Small intestine (tissue), 7 donors: ENCODE measurements around the gene CYB5B. TPM values are rescaled to one million over a fixed set of nuclear protein-coding genes. Genes with fewer than 3 reads are reported as not detected.
A peak's percentile ranks its signal among the peaks of the same experiment; 100 is the strongest.

Experiments
- DNase-seq, 2 donors: peaks; one replicate each; pipeline versions ENCODE4 v3.0.0 to v3.0.0-alpha.2; 2013
- FAIRE-seq: peaks from 2 replicates; lab custom pipeline; 2012; peaks lifted over from hg19 to GRCh38; lab: Jason Lieb, UNC
- H3K27ac ChIP-seq, 3 donors: one replicate each; pipeline ENCODE4 v1.5.1; 2013; ENCODE audit warnings: low read length in 2 of 3, mild to moderate bottlenecking in 2 of 3, control low read depth in 1 of 3, inconsistent platforms in 1 of 3, low read depth in 1 of 3, moderate library complexity in 1 of 3
- H3K27me3 ChIP-seq, 3 donors: one replicate each; pipeline ENCODE4 v1.6.1; 2013; ENCODE audit warnings: low read length in 3 of 3, inconsistent platforms in 1 of 3; ENCODE audit not compliant: control insufficient read depth in 3 of 3, insufficient read depth in 3 of 3
- H3K36me3 ChIP-seq, 3 donors: one replicate each; pipeline ENCODE4 v1.6.1; 2013; ENCODE audit warnings: low read length in 3 of 3, inconsistent platforms in 1 of 3, low read depth in 1 of 3, mild to moderate bottlenecking in 1 of 3, moderate library complexity in 1 of 3; ENCODE audit not compliant: control insufficient read depth in 3 of 3, insufficient read depth in 2 of 3
- H3K4me1 ChIP-seq, 3 donors: one replicate each; pipeline ENCODE4 v1.6.1; 2013; ENCODE audit warnings: low read length in 2 of 3, inconsistent platforms in 1 of 3, low read depth in 1 of 3, mild to moderate bottlenecking in 1 of 3, moderate library complexity in 1 of 3; ENCODE audit not compliant: control insufficient read depth in 3 of 3, insufficient read depth in 2 of 3
- H3K4me3 ChIP-seq, 3 donors: one replicate each; pipeline ENCODE4 v1.5.1; 2013; ENCODE audit warnings: low read length in 3 of 3, control low read depth in 1 of 3, inconsistent platforms in 1 of 3, low read depth in 1 of 3, mild to moderate bottlenecking in 1 of 3, moderate library complexity in 1 of 3
- H3K9me3 ChIP-seq, 2 donors: one replicate each; pipeline ENCODE4 v1.6.1; 2013; ENCODE audit warnings: low read depth in 1 of 2, low read length in 1 of 2; ENCODE audit not compliant: control insufficient read depth in 2 of 2, insufficient read depth in 1 of 2
- WGBS, 3 donors: extraction: QIAGEN DNeasy Blood & Tissue Kit; methylation state at CpG; one replicate each; pipeline ENCODE4 v1.1.7; 2013; 5-methylcytosine and 5-hydroxymethylcytosine counted together
- polyA plus RNA-seq, 4 donors: library from polyadenylated mRNA; stranded (reverse) in 3 of 4; unstranded in 1 of 4; fragments of 200-250 nt in 3 of 4; fragments of 120-200 nt in 1 of 4; gene quantifications; one replicate each; pipeline versions ENCODE4 v1.2.1 to v1.2.3, GENCODE V29; 2013
- donor health status: healthy with polysubstance abuse.
- donor health status: control.
- donor health status: control.
- donor health status: Bipolar disorder and iron deficiency.
- donor health status: healthy.

Gene CYB5B
- polyA plus RNA-seq, 4 donors, result 85.4 to 102 (median 93.9) TPM

DNA sequence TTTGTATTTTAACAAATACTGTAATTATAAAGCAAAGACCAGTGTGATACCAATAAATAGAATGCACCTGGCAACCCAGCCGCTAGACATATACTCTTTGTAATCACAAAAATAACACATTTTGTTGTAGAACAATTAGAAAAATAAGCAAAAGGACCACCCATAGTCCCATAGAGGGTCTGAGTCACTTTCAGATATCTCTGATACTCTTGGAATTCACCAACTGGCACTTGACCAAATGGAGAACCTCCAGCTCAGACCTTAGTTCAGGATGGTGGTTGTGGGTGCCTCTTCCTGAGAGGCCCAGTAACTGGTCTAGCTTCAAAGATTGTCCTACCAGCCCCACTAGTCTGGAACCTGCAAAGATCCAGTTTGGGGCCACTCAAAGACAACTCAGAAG lies 37.8 kb upstream of the CYB5B start:
- H3K36me3 ChIP-seq, result peaks cover 4 to 8% (median 7%) of the 10 kb centered on the region in 3 donors
- peaks cover 0 to 8% (median 7%) of the 10 kb centered on the region in 3 donors for H3K4me1 ChIP-seq
- FAIRE-seq (no peak), DNase-seq (no peak)
- H3K4me3 ChIP-seq, result no peak overlapping the region
- H3K9me3 ChIP-seq, result no peaks in the 10 kb centered on the region
- 77 to 97% (median 86%) methylated on average over 1 of the region's 1 CpG for WGBS, 3 donors
- H3K27me3 ChIP-seq, result no peaks in the 10 kb centered on the region
- no peak overlapping the region for H3K27ac ChIP-seq

DNA sequence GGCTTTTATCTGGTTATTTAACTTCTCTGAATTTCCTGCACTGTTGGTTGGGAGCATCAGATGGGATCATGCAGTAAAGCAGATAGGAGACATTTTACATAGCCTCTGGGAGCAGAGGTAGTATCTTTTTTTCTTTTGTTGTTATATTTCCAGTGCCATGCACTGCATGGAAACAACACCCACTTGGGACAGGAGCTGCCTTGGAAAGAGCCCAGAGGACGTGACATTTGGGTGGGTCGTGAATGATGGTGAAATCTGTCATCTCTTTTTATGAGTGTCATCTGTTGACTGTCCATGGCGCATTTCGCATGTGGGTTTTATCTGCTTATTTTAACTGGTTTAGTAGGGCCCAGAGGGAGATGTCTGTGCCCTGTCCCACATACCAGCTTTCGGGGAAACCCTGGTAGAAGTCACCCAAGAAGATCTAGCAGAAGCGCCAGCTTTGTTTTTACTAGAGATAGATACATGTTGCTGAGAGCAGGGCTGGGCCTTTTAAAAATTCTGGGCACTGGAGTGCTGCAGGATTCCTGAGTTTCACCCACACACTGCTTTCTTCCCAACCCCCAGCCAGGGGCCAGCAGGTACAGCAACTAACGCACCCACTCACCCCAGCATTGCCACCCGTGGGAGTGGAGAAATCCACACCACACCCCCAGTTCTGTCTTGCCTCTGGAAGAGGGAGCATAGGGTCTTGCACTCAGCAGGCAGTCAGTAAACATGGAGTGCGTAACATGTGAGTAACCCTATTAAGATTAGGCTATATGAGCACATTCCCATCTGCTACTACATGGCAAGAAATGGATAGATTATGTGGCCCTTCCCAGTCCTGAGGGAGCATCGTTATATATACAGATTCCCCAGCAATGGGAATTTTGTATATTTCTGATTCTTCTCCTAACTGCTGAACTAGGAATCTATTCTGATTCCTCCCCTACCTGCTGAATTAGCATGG lies 30.2 kb upstream of the CYB5B start:
- Histone ChIP-seq H3K4me3 (no peak overlapping the region), H3K9me3 (no peaks in the 10 kb centered on the region), H3K36me3 (no peaks in the 10 kb centered on the region), H3K27me3 (no peaks in the 10 kb centered on the region), H3K27ac (no peak overlapping the region), H3K4me1 (peaks cover 2 to 20% (median 4%) of the 10 kb centered on the region in 3 donors)
- FAIRE-seq, result no peak
- DNase-seq, result no peak
- 81 to 85% (median 84%) methylated on average over 10 of the region's 10 CpGs for WGBS, 3 donors

DNA sequence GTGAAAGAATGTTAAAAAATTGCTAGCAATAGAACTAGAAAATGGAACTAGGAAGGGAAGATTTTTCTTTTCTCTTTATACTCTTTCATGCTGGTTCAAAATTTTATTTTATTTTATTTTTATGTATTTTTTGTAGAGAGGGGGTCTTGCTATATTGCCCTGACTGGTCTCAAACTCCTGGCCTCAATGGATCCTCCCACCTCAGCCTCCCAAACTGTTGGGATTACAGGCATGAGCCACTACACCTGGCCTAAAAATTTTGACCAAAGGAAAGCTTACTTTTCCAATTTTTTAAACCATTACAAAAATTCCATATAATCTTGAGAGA lies 28.6 kb upstream of the CYB5B start:
- Histone ChIP-seq H3K4me1 (peaks cover 2 to 20% (median 4%) of the 10 kb centered on the region in 3 donors), H3K27me3 (no peaks in the 10 kb centered on the region), H3K9me3 (no peaks in the 10 kb centered on the region), H3K27ac (peak overlapping the region in 2 of 3 donors; percentile 75 to 84), H3K4me3 (no peak overlapping the region), H3K36me3 (no peaks in the 10 kb centered on the region)
- FAIRE-seq, result no peak
- no peak for DNase-seq

DNA sequence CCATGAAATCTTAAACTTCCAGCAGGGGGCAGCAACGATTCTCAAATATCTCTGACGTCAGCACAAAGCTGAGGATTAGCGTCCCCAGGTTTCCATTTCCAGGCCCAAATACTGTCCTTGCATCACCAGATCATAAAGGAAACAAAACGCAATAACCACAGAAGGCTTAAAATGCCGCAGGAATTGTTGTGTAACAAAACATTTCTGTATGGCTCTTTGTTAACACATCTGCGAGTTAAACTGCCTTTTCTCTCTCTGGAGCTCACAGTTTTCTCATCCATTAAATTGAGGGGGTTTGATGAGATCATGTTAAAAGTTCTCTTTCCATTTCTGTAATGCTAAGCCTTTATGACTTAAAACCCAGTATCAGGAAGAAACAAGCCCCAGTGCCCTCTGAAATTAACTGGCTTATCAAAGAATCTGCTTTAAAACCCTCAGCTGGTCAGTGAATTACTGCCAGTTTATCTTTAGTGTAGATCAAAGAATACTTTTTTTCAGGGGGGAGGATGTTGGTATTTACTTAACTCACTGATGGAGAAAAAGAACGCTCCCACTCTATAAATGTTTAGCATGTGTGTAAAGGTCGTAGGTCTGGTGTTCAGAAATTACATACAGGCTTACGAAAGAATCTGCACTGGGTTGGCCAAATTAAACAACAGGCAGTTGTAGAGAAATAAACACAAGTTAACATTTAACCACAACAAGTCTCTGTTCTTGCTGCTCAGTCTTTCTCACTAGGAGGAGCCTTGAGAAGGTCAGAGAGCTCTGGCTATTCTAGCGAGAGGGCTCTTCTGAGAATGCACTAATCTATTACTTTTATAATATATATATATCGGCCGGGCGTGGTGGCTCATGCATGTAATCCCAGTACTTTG lies 28.0 kb upstream of the CYB5B start:
- no peaks in the 10 kb centered on the region for H3K9me3 ChIP-seq
- FAIRE-seq, result peak; percentile 30
- H3K4me3 ChIP-seq, result no peak overlapping the region

DNA sequence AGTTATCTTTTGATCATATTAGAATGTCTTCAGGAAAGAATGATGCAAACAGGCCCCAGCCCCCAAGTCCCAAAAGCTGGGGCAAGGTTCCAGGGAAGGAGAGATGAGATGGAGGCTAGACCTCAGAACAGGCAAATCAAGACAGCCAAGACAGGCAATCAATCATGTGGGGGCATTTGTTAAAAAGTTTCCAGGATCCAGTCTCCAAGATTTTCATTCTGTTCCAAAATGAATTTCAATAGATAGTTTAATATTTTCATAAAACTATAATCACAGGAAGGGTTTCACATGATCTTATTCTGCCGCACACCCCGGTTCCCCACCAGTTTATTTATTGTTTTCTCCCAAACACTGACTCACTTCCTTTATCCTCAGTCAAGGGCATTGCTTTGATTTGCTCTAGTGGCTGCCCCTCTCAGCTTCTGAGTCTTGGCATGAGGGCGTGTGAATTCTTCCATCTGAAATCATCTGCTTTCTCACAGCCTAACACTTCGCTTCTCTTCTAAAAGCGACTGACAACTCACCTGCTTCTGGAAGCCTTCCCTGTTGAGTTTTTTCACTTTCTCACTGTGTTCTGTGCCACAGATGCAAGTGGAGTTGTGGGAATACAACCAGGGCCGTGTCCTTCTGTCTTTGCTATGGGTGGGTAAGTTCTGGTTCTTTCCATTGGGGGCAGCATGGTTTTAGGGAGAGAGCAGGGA lies 26.4 kb upstream of the CYB5B start:
- Histone ChIP-seq H3K36me3 (no peaks in the 10 kb centered on the region), H3K4me3 (no peak overlapping the region), H3K27me3 (no peaks in the 10 kb centered on the region), H3K9me3 (no peaks in the 10 kb centered on the region), H3K4me1 (peaks cover 2 to 20% (median 4%) of the 10 kb centered on the region in 3 donors), H3K27ac (peak overlapping the region; percentile 3 to 75 (median 75))
- FAIRE-seq (no peak), DNase-seq (peak; percentile 58 to 67)
- 13 to 32% (median 27%) methylated on average over 6 of the region's 6 CpGs for WGBS, 3 donors

More for the DNA sequence above, 28.0 kb upstream of the CYB5B start:
- Histone ChIP-seq H3K27ac (peak overlapping the region; percentile 75 to 84 (median 79)), H3K36me3 (no peaks in the 10 kb centered on the region), H3K27me3 (no peaks in the 10 kb centered on the region), H3K4me1 (peaks cover 2 to 20% (median 4%) of the 10 kb centered on the region in 3 donors)
- peak; percentile 93 to 95 for DNase-seq
- WGBS, 3 donors, result 6 to 24% (median 19%) methylated on average over 13 of the region's 13 CpGs

DNA sequence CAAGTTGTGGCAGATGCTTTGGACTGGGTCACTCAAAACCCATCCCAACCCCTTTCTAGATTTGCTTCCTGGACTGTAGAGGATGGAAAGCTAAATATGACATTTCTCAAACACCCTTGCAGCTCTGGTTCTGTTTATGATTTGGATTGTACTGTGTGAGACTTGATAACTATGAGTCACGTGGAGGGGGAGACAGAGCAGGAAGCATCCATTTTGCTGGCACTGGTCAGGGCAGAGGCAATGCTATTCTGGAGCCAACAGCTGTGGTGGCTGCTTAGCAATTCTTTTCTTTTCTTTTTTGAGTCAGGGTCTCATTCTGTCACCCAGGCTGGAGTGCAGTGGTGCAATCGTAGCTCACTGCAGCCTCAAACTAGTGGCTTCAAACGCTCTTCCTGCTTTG lies 25.1 kb upstream of the CYB5B start:
- WGBS, 3 donors, result 61 to 72% (median 65%) methylated on average over 3 of the region's 3 CpGs
- no peak overlapping the region for H3K4me3 ChIP-seq
- H3K27ac ChIP-seq, result no peak overlapping the region
- H3K36me3 ChIP-seq, result no peaks in the 10 kb centered on the region
- no peaks in the 10 kb centered on the region for H3K27me3 ChIP-seq
- FAIRE-seq, result no peak
- peaks cover 7 to 28% (median 7%) of the 10 kb centered on the region in 3 donors for H3K4me1 ChIP-seq
- no peaks in the 10 kb centered on the region for H3K9me3 ChIP-seq
- no peak for DNase-seq

DNA sequence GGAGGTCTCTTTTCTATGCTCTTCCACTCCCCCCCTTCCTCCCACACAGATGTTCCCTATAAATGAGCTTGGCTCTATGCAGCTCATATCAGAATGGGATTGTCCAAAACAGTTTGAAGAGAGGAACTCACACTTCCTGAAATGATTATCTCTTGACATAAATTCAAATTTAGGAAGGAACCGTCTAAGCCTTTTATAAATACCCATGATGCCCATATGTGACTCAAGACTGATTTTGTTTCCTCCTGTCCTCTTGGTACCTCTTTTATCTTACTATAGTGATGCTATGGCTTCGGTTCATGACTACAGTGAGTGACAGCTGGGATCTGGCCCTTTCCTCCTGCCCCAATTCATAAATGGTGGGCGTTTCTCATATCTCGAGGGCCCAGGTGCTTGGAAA lies 22.0 kb upstream of the CYB5B start:
- peaks cover 7 to 26% (median 9%) of the 10 kb centered on the region in 3 donors for H3K4me1 ChIP-seq
- FAIRE-seq, result no peak
- no peaks in the 10 kb centered on the region for H3K27me3 ChIP-seq
- H3K27ac ChIP-seq, result no peak overlapping the region
- H3K9me3 ChIP-seq, result no peaks in the 10 kb centered on the region
- 27 to 47% (median 47%) methylated on average over 4 of the region's 4 CpGs for WGBS, 3 donors
- no peak overlapping the region for H3K4me3 ChIP-seq
- DNase-seq, result no peak
- no peaks in the 10 kb centered on the region for H3K36me3 ChIP-seq
